GM12801 (cell line): ENCODE data around the gene HSD17B13.

ENCODE experiments used
- CTCF ChIP-seq: IDR thresholded peaks from one replicate; pipeline ENCODE4 v1.5.1; 2011; ENCODE audit warnings: control low read depth; ENCODE audit not compliant: insufficient read length; ENCODE audit errors: extremely low read depth

Gene HSD17B13

GRCh38 chr4:87356832-87357526 lies 34.3 kb upstream of the HSD17B13 start:
- TF ChIP-seq CTCF: no peak

- TF ChIP-seq CTCF: no peak
These were observed 31.8 kb upstream of the HSD17B13 start for GRCh38 chr4:87354168-87355102.

- TF ChIP-seq CTCF: no peak
These were observed 30.9 kb upstream of the HSD17B13 start for GRCh38 chr4:87353592-87353991.

GRCh38 chr4:87345139-87345538 lies 22.5 kb upstream of the HSD17B13 start:
- TF ChIP-seq CTCF: no peak

- TF ChIP-seq CTCF: no peak
These were observed 20.2 kb upstream of the HSD17B13 start for GRCh38 chr4:87342872-87343271.

- no peak for TF ChIP-seq CTCF
These were observed 16.8 kb upstream of the HSD17B13 start for GRCh38 chr4:87339440-87339839.

- no peak for TF ChIP-seq CTCF
These were observed 14.7 kb upstream of the HSD17B13 start for GRCh38 chr4:87337361-87337760.
